Parathyroid adenoma (tissue), 2 donors: ENCODE results near the gene ZNF185.

Source experiments
- H2AFZ ChIP-seq: fragments of 300-600 bp; sonication (generic); one replicate; pipeline ENCODE4 v1.7.0; 2017; ENCODE audit warnings: antibody characterized with exemption, mild to moderate bottlenecking
- H3K27ac ChIP-seq: fragments of 300-600 bp; sonication (generic); one replicate; pipeline ENCODE4 v1.7.0; 2017
- H3K27me3 ChIP-seq: fragments of 300-600 bp; sonication (generic); one replicate; pipeline ENCODE4 v1.7.0; 2017; ENCODE audit warnings: low read length; ENCODE audit not compliant: control insufficient read depth, insufficient read depth
- H3K36me3 ChIP-seq: fragments of 300-600 bp; sonication (generic); one replicate; pipeline ENCODE4 v1.7.0; 2017; ENCODE audit warnings: low read length; ENCODE audit not compliant: control insufficient read depth, insufficient read depth
- H3K4me1 ChIP-seq: fragments of 300-600 bp; sonication (generic); one replicate; pipeline ENCODE4 v1.7.0; 2017; ENCODE audit warnings: control low read depth
- H3K4me2 ChIP-seq: fragments of 300-600 bp; sonication (generic); one replicate; pipeline ENCODE4 v1.7.0; 2017; ENCODE audit warnings: low read length
- H3K4me3 ChIP-seq: fragments of 300-600 bp; sonication (generic); one replicate; pipeline ENCODE4 v1.7.0; 2017; ENCODE audit warnings: low read depth, low read length
- H3K79me2 ChIP-seq: fragments of 300-600 bp; sonication (generic); one replicate; pipeline ENCODE4 v1.7.0; 2017; ENCODE audit warnings: control low read depth
- H3K9ac ChIP-seq: fragments of 300-600 bp; sonication (generic); one replicate; pipeline ENCODE4 v1.7.0; 2017; ENCODE audit warnings: mild to moderate bottlenecking
- H3K9me3 ChIP-seq: fragments of 300-600 bp; sonication (generic); one replicate; pipeline ENCODE4 v1.7.0; 2017; ENCODE audit warnings: low read length; ENCODE audit not compliant: control insufficient read depth
- CTCF ChIP-seq: fragments of 300-600 bp; sonication (generic); IDR thresholded peaks from one replicate; pipeline ENCODE4 v1.7.0; 2017; ENCODE audit warnings: antibody characterized with exemption, mild to moderate bottlenecking
- donor health status: primary hyperparathyroidism.

The ZNF185 gene

GRCh38 chrX:152932144-152932543 lies 34.3 kb downstream of the ZNF185 start:
- Histone ChIP-seq H3K9ac (no peak overlapping the region), H3K4me2 (no peak overlapping the region), H3K27ac (no peak overlapping the region), H2AFZ (no peak overlapping the region), H3K4me1 (no peaks in the 10 kb centered on the region), H3K4me3 (no peak overlapping the region), H3K9me3 (no peaks in the 10 kb centered on the region), H3K79me2 (no peaks in the 10 kb centered on the region), H3K27me3 (no peaks in the 10 kb centered on the region), H3K36me3 (no peaks in the 10 kb centered on the region)
- TF ChIP-seq CTCF, result no peak

- H3K79me2 ChIP-seq, result no peaks in the 10 kb centered on the region
- H2AFZ ChIP-seq, result no peak overlapping the region
- no peak overlapping the region for H3K9ac ChIP-seq
- H3K27me3 ChIP-seq, result no peaks in the 10 kb centered on the region
- no peaks in the 10 kb centered on the region for H3K4me1 ChIP-seq
- no peak overlapping the region for H3K4me3 ChIP-seq
- H3K27ac ChIP-seq, result no peak overlapping the region
- no peak overlapping the region for H3K4me2 ChIP-seq
- no peaks in the 10 kb centered on the region for H3K9me3 ChIP-seq
- TF ChIP-seq CTCF, result no peak
- H3K36me3 ChIP-seq, result no peaks in the 10 kb centered on the region
Observed at GRCh38 chrX:152932598-152933175, 34.8 kb downstream of the ZNF185 start.

- no peaks in the 10 kb centered on the region for H3K36me3 ChIP-seq
- no peak for TF ChIP-seq CTCF
- H3K79me2 ChIP-seq, result no peaks in the 10 kb centered on the region
- no peaks in the 10 kb centered on the region for H3K9me3 ChIP-seq
- no peak overlapping the region for H3K9ac ChIP-seq
- no peak overlapping the region for H3K4me2 ChIP-seq
- H2AFZ ChIP-seq, result no peak overlapping the region
- no peak overlapping the region for H3K4me3 ChIP-seq
- no peaks in the 10 kb centered on the region for H3K27me3 ChIP-seq
- H3K4me1 ChIP-seq, result no peaks in the 10 kb centered on the region
- H3K27ac ChIP-seq, result no peak overlapping the region
Observed at GRCh38 chrX:152936306-152936705, 38.4 kb downstream of the ZNF185 start.

GRCh38 chrX:152937236-152937635 lies 39.4 kb downstream of the ZNF185 start:
- Histone ChIP-seq H3K36me3 (no peaks in the 10 kb centered on the region), H3K9ac (no peak overlapping the region), H3K79me2 (no peaks in the 10 kb centered on the region), H3K4me3 (no peak overlapping the region), H3K9me3 (no peaks in the 10 kb centered on the region), H3K4me1 (no peaks in the 10 kb centered on the region), H3K27me3 (no peaks in the 10 kb centered on the region), H2AFZ (no peak overlapping the region), H3K4me2 (no peak overlapping the region), H3K27ac (no peak overlapping the region)
- TF ChIP-seq CTCF, result no peak

GRCh38 chrX:152941328-152942076 lies 43.6 kb downstream of the ZNF185 start:
- no peaks in the 10 kb centered on the region for H3K36me3 ChIP-seq
- H3K9me3 ChIP-seq, result no peaks in the 10 kb centered on the region
- H3K4me1 ChIP-seq, result no peaks in the 10 kb centered on the region
- H3K4me2 ChIP-seq, result peak overlapping the region; percentile 78
- H3K9ac ChIP-seq, result no peak overlapping the region
- H3K27me3 ChIP-seq, result no peaks in the 10 kb centered on the region
- H3K79me2 ChIP-seq, result no peaks in the 10 kb centered on the region
- peak overlapping the region; percentile 86 for H3K4me3 ChIP-seq
- peak overlapping the region; percentile 69 for H3K27ac ChIP-seq
- TF ChIP-seq CTCF, result peak; percentile 81
- H2AFZ ChIP-seq, result peak overlapping the region; percentile 95
